Esophagus squamous epithelium (tissue), 4 donors: ENCODE measurements around the gene CFAP74.

ENCODE experiments used
- POLR2A ChIP-seq, 4 donors: fragments of 450-650 bp; IDR thresholded peaks; one replicate each; pipeline ENCODE4 v1.6.1; 2017; ENCODE audit warnings: antibody characterized with exemption in 4 of 4, mild to moderate bottlenecking in 4 of 4, moderate library complexity in 3 of 4
- TF ChIP-seq, protein P1 (sequence below), 6 experiments: fragments of 450-650 bp in 4 of 6; fragments of 200-600 bp in 2 of 6; sonication (generic) in 2 of 6; IDR thresholded peaks; one replicate each; pipeline ENCODE4 v1.5.1; 2016 to 2019; ENCODE audit warnings: antibody characterized with exemption in 6 of 6, mild to moderate bottlenecking in 4 of 6, moderate library complexity in 4 of 6

- TF ChIP-seq, protein P1, sequence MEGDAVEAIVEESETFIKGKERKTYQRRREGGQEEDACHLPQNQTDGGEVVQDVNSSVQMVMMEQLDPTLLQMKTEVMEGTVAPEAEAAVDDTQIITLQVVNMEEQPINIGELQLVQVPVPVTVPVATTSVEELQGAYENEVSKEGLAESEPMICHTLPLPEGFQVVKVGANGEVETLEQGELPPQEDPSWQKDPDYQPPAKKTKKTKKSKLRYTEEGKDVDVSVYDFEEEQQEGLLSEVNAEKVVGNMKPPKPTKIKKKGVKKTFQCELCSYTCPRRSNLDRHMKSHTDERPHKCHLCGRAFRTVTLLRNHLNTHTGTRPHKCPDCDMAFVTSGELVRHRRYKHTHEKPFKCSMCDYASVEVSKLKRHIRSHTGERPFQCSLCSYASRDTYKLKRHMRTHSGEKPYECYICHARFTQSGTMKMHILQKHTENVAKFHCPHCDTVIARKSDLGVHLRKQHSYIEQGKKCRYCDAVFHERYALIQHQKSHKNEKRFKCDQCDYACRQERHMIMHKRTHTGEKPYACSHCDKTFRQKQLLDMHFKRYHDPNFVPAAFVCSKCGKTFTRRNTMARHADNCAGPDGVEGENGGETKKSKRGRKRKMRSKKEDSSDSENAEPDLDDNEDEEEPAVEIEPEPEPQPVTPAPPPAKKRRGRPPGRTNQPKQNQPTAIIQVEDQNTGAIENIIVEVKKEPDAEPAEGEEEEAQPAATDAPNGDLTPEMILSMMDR (IDR thresholded peaks at IDR 0.05) = no peak
- no peak for TF ChIP-seq POLR2A (IDR thresholded peaks at IDR 0.05)
Observed at GRCh38 chr1:1924849-1925248, 78.7 kb downstream of the CFAP74 start.
